Fibroblast of lung (primary cell): ENCODE measurements around the gene IMPACT. TPM values are rescaled to one million over a fixed set of nuclear protein-coding genes. Genes with fewer than 3 reads are reported as not detected.
A peak's percentile ranks its signal among the peaks of the same experiment; 100 is the strongest.

Source experiments
- DNase-seq, 2 donors: peaks; one replicate each; pipeline versions ENCODE4 v3.0.0 to v3.0.0-alpha.2; 2010; ENCODE audit warnings: low read depth in 2 of 2
- H2AFZ ChIP-seq: 2 replicates; pipeline ENCODE4 v1.5.1; 2012; ENCODE audit warnings: low read length, control low read depth, inconsistent platforms
- H3K27ac ChIP-seq: 2 replicates; pipeline ENCODE4 v1.5.1; 2011; ENCODE audit warnings: low read length, control low read depth; ENCODE audit not compliant: insufficient read depth
- H3K27me3 ChIP-seq: 2 replicates; pipeline ENCODE4 v1.5.1; 2011; ENCODE audit warnings: mild to moderate bottlenecking, low read length; ENCODE audit not compliant: control insufficient read depth, insufficient read depth
- H3K36me3 ChIP-seq: 2 replicates; pipeline ENCODE4 v1.5.1; 2011; ENCODE audit warnings: low read length; ENCODE audit not compliant: control insufficient read depth, insufficient read depth
- H3K4me1 ChIP-seq: 2 replicates; pipeline ENCODE4 v1.5.1; 2011; ENCODE audit warnings: low read length; ENCODE audit not compliant: control insufficient read depth, insufficient read depth; ENCODE audit errors: extremely low read depth
- H3K4me2 ChIP-seq: 2 replicates; pipeline ENCODE4 v1.5.1; 2011; ENCODE audit warnings: low read length, control low read depth; ENCODE audit not compliant: insufficient read depth; ENCODE audit errors: extremely low read depth
- H3K4me3 ChIP-seq, 4 experiments: fragments of 200-600 bp in 1 of 4; sonication (generic) in 1 of 4; replicated peaks in 1 of 4; 2 replicates each; pipeline ENCODE4 v1.5.1; 2011 to 2016; ENCODE audit warnings: low read length in 4 of 4, low read depth in 3 of 4, mild to moderate bottlenecking in 3 of 4, control low read depth in 2 of 4, inconsistent platforms in 1 of 4, mixed read lengths in 1 of 4; ENCODE audit not compliant: insufficient read depth in 1 of 4; ENCODE audit errors: control extremely low read depth in 1 of 4
- H3K79me2 ChIP-seq: 2 replicates; pipeline ENCODE4 v1.5.1; 2012; ENCODE audit warnings: mild to moderate bottlenecking, low read length, inconsistent platforms; ENCODE audit not compliant: control insufficient read depth, insufficient read depth
- H3K9ac ChIP-seq: 2 replicates; pipeline ENCODE4 v1.5.1; 2011; ENCODE audit warnings: mild to moderate bottlenecking, low read length, control low read depth; ENCODE audit not compliant: insufficient read depth
- H3K9me3 ChIP-seq: 2 replicates; pipeline ENCODE4 v1.5.1; 2012; ENCODE audit warnings: low read depth, low read length; ENCODE audit not compliant: control insufficient read depth, insufficient read depth
- H4K20me1 ChIP-seq: 2 replicates; pipeline ENCODE4 v1.5.1; 2011; ENCODE audit warnings: low read length; ENCODE audit not compliant: control insufficient read depth, insufficient read depth; ENCODE audit errors: extremely low read depth
- EZH2 ChIP-seq: IDR thresholded peaks from 2 replicates; pipeline ENCODE4 v1.5.1; 2012; ENCODE audit warnings: low read length, control low read depth, mild to moderate bottlenecking; ENCODE audit errors: missing control alignments
- polyA plus RNA-seq, 2 donors: library from polyadenylated mRNA; depleted of rRNA in 1 of 2; stranded (reverse) in 1 of 2; unstranded in 1 of 2; fragments of >200 nt; gene quantifications; 2 replicates each; pipeline ENCODE4 v1.2.1, GENCODE V29; 2011 to 2012; ENCODE audit warnings: missing spikeins in 1 of 2
- total RNA-seq: library from RNA; depleted of rRNA; stranded (reverse); fragments of >200 nt; gene quantifications from 2 replicates; pipeline ENCODE4 v1.2.1, GENCODE V29; 2014
- TF ChIP-seq, protein P1 (sequence below), 2 donors: IDR thresholded peaks in 1 of 2; conservative IDR thresholded peaks in 1 of 2; 1 replicate in 1 of 2; 2 replicates in 1 of 2; pipeline ENCODE4 v1.5.1; 2011 to 2012; ENCODE audit warnings: low read length in 2 of 2, control low read depth in 1 of 2, inconsistent platforms in 1 of 2, low read depth in 1 of 2, mild to moderate bottlenecking in 1 of 2

The IMPACT gene
- total and polyA plus RNA-seq, 2 donors (not counting 1 experiment from before 2014, with no cell fraction given) = 35.7 to 42.8 TPM

DNA sequence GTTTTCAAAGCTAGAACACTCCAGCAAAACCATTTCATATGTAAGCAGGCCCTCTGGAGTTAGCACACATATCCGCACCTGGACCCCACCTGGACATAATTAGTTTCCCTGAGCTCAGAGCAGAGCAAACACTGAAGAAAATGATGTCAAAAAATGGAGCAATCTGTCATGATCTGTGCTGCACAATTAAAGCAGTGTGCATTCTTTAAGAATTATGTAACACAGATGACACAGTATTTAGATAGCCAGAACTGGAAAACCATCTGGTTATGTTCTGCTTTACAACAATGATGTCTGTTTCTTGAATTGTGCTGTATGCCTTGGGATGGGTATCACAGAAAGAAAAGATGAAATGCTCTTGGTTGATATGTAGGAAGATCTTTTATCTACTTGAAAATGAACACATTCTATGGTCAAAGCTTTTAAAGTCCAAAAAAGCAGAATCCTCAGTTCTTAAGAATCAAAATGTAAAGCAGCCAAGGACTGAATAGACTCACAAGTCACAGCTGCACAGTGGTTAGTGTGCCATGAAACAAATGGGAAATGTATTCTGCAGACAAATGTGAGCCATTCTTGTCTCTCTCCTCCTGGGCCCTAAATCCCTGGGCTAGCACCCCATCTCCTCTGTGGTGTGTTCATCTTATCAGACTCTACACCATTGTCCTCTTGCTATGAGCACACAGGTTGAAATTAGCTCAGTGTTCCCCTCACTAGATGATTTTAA is 70.7 kb downstream of the IMPACT start:
- Histone ChIP-seq H3K9me3 (no peaks in the 10 kb centered on the region), H3K79me2 (no peaks in the 10 kb centered on the region), H3K4me2 (peak overlapping the region; percentile 4), H3K27ac (no peak overlapping the region), H3K36me3 (no peaks in the 10 kb centered on the region), H3K4me3 (no peak overlapping the region), H3K4me1 (peaks cover 2% of the 10 kb centered on the region), H2AFZ (no peak overlapping the region), H4K20me1 (no peaks in the 10 kb centered on the region), H3K27me3 (no peaks in the 10 kb centered on the region), H3K9ac (no peak overlapping the region)
- no peak for TF ChIP-seq EZH2
- TF ChIP-seq, protein P1, sequence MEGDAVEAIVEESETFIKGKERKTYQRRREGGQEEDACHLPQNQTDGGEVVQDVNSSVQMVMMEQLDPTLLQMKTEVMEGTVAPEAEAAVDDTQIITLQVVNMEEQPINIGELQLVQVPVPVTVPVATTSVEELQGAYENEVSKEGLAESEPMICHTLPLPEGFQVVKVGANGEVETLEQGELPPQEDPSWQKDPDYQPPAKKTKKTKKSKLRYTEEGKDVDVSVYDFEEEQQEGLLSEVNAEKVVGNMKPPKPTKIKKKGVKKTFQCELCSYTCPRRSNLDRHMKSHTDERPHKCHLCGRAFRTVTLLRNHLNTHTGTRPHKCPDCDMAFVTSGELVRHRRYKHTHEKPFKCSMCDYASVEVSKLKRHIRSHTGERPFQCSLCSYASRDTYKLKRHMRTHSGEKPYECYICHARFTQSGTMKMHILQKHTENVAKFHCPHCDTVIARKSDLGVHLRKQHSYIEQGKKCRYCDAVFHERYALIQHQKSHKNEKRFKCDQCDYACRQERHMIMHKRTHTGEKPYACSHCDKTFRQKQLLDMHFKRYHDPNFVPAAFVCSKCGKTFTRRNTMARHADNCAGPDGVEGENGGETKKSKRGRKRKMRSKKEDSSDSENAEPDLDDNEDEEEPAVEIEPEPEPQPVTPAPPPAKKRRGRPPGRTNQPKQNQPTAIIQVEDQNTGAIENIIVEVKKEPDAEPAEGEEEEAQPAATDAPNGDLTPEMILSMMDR (conservative IDR thresholded peaks at IDR 0.05 in 1 of 2, IDR thresholded peaks at IDR 0.05 in 1 of 2; ENCODE audit: low read depth in 1 of 2, low read length in 2 of 2) = no peak
- peak; percentile 11 to 79 for DNase-seq

DNA sequence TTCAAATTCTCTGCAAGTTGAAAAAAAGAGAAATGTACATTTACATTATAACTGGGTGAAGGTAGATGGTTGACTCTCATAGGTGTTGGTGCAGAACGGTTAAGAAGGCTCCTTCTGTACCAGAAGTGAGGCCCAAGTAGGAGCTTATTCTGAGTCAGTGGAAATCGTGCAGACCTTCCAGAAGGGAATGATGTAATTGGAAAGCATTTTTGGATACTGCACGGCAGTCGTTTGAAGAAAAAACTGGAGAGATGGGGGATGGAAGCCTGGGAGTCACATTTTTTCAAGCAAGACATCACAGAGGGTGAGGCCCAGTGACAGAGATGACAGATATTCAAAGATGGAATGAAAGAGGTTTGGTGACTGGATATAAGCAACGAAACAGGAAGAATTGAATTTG is 73.3 kb downstream of the IMPACT start:
- Histone ChIP-seq H3K4me3 (no peak overlapping the region), H3K27ac (no peak overlapping the region), H4K20me1 (no peaks in the 10 kb centered on the region), H3K27me3 (no peaks in the 10 kb centered on the region), H3K4me2 (no peak overlapping the region), H3K36me3 (no peaks in the 10 kb centered on the region), H3K4me1 (peaks cover 2% of the 10 kb centered on the region), H2AFZ (no peak overlapping the region), H3K79me2 (no peaks in the 10 kb centered on the region), H3K9ac (no peak overlapping the region), H3K9me3 (no peaks in the 10 kb centered on the region)
- no peak for TF ChIP-seq EZH2
- TF ChIP-seq, protein P1 (conservative IDR thresholded peaks at IDR 0.05 in 1 of 2, IDR thresholded peaks at IDR 0.05 in 1 of 2; ENCODE audit: low read depth in 1 of 2, low read length in 2 of 2) = no peak
- DNase-seq = peak in 1 of 2 donors; percentile 57

DNA sequence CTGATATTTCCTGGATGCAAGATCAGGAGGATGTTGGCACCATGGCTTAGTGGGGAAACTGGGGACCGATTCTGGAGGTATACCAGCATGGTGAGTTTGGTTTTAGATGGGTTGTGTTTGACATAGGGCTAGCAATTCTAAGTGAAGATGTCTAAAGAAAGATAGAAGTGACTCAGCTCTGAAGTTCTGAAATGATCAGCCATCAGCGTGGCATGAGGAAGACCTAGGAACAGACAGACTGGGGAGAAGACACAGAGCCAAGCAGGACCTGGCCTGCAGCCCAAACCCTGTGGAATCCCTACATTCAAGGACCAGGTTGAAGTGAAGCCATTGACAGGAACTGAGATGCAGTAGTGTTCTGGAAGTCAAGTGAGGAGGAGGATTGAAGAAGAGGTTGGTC is 73.7 kb downstream of the IMPACT start:
- TF ChIP-seq, protein P1 (conservative IDR thresholded peaks at IDR 0.05 in 1 of 2, IDR thresholded peaks at IDR 0.05 in 1 of 2; ENCODE audit: low read depth in 1 of 2, low read length in 2 of 2) = no peak

More for the DNA sequence above, 73.7 kb downstream of the IMPACT start:
- no peak for DNase-seq
- Histone ChIP-seq H3K27me3 (no peaks in the 10 kb centered on the region), H3K79me2 (no peaks in the 10 kb centered on the region), H3K4me1 (peaks cover 2% of the 10 kb centered on the region), H3K4me2 (no peak overlapping the region), H2AFZ (no peak overlapping the region), H3K9ac (no peak overlapping the region), H3K27ac (no peak overlapping the region), H4K20me1 (no peaks in the 10 kb centered on the region), H3K36me3 (no peaks in the 10 kb centered on the region), H3K4me3 (no peak overlapping the region), H3K9me3 (no peaks in the 10 kb centered on the region)
